Measurements from ENCODE around the gene PLIN5.
"Not testable (repeated sequence)": the region's sequence is repeated elsewhere in the genome, so short reads cannot be mapped to it uniquely, and the experiment has no call there.

PLIN5 gene

DNA sequence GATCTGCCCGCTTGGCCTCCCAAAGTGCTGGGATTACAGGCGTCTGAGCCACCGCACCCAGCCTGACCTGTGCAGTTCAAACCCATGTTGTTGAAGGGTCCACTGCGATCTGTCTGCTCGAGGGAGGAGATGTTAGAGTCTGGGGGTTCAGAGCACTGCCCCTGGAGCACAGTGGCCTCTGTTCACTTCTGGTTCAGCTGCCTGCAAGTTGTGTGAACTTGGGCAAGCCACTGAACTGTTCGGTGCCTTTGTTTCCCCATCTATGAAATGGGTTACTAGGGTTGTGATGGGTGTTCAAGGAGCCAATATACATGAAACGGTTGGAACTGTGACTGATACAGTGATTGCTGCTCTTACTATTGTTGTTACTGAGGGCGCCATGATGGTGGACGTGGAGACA lies 1.7 kb downstream of the PLIN5 start:
- ChIA-PET CTCF (no interaction called here), POLR2A (interaction anchor here (1.5 kb wide), 1 partner anchor 62 kb away, joined by 3 read pairs; no protein-coding TSS in a partner anchor)
- no peak for DNase-seq (ENCODE audit: extremely low spot score)
- TF ChIP-seq ARNT (IDR thresholded peaks at IDR 0.05) (no peak), ZNF384 (IDR thresholded peaks at IDR 0.05) (no peak), FOXK2 (IDR thresholded peaks at IDR 0.05) (no peak), ELF4 (IDR thresholded peaks at IDR 0.05) (no peak), BHLHE40 (IDR thresholded peaks at IDR 0.05; ENCODE audit: borderline replicate concordance) (no peak)

DNA sequence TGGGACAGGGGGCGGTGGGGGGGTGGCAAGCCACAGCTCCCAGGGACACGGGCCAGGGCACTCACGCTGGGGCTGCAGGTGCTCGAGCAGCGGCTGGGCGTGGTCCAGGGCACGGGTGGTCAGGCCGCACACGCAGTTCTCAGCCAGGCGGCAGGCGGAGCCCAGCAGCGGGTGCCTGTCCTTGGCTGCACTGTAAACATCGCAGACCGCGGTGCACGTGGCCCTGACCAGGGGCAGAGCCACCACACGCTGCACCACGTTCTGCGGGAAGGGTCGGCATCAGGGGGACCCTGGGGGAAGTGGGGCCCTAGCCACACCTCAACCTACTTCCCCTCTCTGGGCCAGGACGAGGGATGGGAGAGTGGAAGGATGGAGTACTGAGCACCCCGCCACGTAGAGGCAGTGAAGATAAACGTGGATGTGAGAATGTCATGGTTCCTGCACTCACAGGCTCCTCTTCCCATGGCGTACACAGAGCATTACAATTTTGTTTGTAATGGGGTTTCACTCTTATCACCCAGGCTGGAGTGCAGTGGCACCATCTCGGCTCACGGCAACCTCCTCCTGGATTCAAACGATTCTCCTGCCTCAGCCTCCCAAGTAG lies 3.4 kb downstream of the PLIN5 start:
- no peak for DNase-seq (ENCODE audit: extremely low spot score)
- TF ChIP-seq L3MBTL2 (conservative IDR thresholded peaks at IDR 0.05) (no peak), SUZ12 (IDR thresholded peaks at IDR 0.05) (no peak), NFRKB (IDR thresholded peaks at IDR 0.05) (no peak), CTBP1 (IDR thresholded peaks at IDR 0.05; ENCODE audit: borderline replicate concordance) (no peak), ARNT (IDR thresholded peaks at IDR 0.05) (no peak), TARDBP (IDR thresholded peaks at IDR 0.05) (no peak)
- ChIA-PET POLR2A (no interaction called here), CTCF (no interaction called here)

DNA sequence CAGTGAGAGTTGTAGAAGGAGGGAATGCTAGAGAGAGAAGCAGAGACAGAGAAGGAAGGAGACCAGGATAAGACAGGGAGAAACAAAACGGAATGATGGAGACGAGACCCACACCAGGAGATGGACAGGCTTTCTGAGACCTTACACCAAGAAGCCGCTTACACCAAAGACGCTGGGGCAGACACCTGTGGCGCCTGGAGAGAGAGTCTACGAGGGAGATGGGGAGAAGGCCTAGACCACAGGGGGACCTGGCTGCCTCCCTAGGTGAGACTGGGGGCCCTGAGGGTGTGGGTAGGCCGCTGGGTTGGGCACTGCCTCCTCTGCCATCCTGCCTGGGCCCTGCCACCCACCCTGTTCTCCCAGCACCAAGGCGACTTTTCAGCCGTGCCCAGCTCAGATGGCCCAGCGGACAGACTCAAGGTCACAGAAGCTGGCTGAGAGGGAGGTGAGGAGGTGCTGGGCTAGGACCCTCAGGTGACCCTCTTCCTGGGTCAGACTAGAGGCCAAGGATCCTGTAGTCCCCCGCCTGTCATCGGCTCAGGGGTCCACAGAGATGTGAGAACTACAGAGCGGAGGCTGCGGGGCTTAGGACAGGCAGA lies 5.0 kb downstream of the PLIN5 start:
- ChIA-PET CTCF (no interaction called here), POLR2A (no interaction called here)
- no peak for DNase-seq (ENCODE audit: extremely low spot score)
- TF ChIP-seq HDGF (IDR thresholded peaks at IDR 0.05; ENCODE audit: borderline replicate concordance) = no peak
- TF ChIP-seq CTBP1 (IDR thresholded peaks at IDR 0.05; ENCODE audit: borderline replicate concordance) = no peak
- no peak for TF ChIP-seq BHLHE40 (IDR thresholded peaks at IDR 0.05; ENCODE audit: borderline replicate concordance)
- no peak for TF ChIP-seq SP1 (IDR thresholded peaks at IDR 0.05)
- TF ChIP-seq ELF4 (IDR thresholded peaks at IDR 0.05) = no peak
- TF ChIP-seq FOXA1 (IDR thresholded peaks at IDR 0.05) = no peak
- TF ChIP-seq FOXM1 (IDR thresholded peaks at IDR 0.05; ENCODE audit: borderline replicate concordance) = no peak
- TF ChIP-seq, protein P1, sequence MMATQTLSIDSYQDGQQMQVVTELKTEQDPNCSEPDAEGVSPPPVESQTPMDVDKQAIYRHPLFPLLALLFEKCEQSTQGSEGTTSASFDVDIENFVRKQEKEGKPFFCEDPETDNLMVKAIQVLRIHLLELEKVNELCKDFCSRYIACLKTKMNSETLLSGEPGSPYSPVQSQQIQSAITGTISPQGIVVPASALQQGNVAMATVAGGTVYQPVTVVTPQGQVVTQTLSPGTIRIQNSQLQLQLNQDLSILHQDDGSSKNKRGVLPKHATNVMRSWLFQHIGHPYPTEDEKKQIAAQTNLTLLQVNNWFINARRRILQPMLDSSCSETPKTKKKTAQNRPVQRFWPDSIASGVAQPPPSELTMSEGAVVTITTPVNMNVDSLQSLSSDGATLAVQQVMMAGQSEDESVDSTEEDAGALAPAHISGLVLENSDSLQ (IDR thresholded peaks at IDR 0.05) = no peak
- TF ChIP-seq NFRKB (IDR thresholded peaks at IDR 0.05) = no peak
- no peak for TF ChIP-seq L3MBTL2 (conservative IDR thresholded peaks at IDR 0.05)
- TF ChIP-seq LEF1 (IDR thresholded peaks at IDR 0.05; ENCODE audit: borderline replicate concordance) = no peak
- no peak for TF ChIP-seq FOXK2 (IDR thresholded peaks at IDR 0.05)
- no peak for TF ChIP-seq SUZ12 (IDR thresholded peaks at IDR 0.05)
- TF ChIP-seq ZNF384 (IDR thresholded peaks at IDR 0.05) = no peak
- no peak for TF ChIP-seq ARNT (IDR thresholded peaks at IDR 0.05)

DNA sequence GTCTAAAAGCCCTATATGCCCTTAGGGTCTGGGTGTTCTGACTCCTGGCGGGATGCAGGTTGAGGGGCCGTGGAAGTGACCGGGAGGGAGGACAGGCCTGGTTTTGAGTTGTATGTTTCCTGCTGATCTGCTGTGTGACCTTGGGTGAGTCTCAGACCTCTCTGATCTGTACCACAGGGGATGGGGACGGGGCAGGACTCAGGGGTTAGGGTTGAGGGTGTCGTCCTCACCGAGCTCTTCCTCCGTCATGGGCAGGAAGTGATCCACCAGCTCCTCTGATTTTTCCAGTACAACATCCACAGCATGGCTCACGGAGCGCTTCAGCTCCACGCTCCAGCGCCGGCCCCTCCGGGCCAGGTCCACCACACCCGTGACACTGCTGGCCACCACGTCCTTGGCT lies 6.2 kb downstream of the PLIN5 start:
- no peak for DNase-seq (ENCODE audit: extremely low spot score)
- ChIA-PET POLR2A (no interaction called here), CTCF (no interaction called here)
- TF ChIP-seq ELF4 (IDR thresholded peaks at IDR 0.05) = no peak
- no peak for TF ChIP-seq TARDBP (IDR thresholded peaks at IDR 0.05)
- no peak for TF ChIP-seq FOXA1 (IDR thresholded peaks at IDR 0.05)
- no peak for TF ChIP-seq SP1 (IDR thresholded peaks at IDR 0.05)
- no peak for TF ChIP-seq SUZ12 (IDR thresholded peaks at IDR 0.05)
- TF ChIP-seq FOXK2 (IDR thresholded peaks at IDR 0.05) = no peak
- TF ChIP-seq FOXM1 (IDR thresholded peaks at IDR 0.05; ENCODE audit: borderline replicate concordance) = no peak
- no peak for TF ChIP-seq HDGF (IDR thresholded peaks at IDR 0.05; ENCODE audit: borderline replicate concordance)
- no peak for TF ChIP-seq ARNT (IDR thresholded peaks at IDR 0.05)
- TF ChIP-seq BHLHE40 (IDR thresholded peaks at IDR 0.05; ENCODE audit: borderline replicate concordance) = no peak
- no peak for TF ChIP-seq L3MBTL2 (conservative IDR thresholded peaks at IDR 0.05)

DNA sequence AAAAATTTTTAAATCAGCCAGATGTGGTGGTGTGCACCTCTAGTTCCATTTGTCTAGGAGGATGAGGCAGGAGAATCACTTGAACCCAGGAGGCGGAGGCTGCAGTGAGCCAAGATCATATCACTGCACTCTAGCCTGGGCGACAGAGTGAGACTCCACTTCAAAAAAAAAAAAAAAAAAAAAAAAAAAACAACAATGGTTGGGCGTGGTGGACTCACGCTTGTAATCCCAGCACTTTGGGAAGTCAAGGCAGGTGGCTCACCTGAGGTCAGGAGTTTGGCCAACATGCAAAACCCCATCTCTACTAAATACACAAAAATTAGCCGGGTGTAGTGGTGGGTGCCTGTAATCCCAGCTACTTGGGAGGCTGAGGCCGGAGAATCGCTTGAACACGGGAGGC lies 7.6 kb downstream of the PLIN5 start:
- POLR2A ChIA-PET = interaction anchor here (1.2 kb wide), 1 partner anchor 8 kb away, joined by 4 read pairs; the partner anchor contains the start of gene PLIN5
- peak; percentile 61; the same call in 1 of the 2 replicates for TF ChIP-seq ZNF384 (IDR thresholded peaks at IDR 0.05)
- CTCF ChIA-PET = interaction anchor here (1.3 to 2.9 kb wide), 2 partner anchors 8 to 10 kb away, joined by 4 to 20 read pairs; partner anchors contain the start of gene PLIN5
- DNase-seq (ENCODE audit: extremely low spot score) = not testable (repeated sequence)

DNA sequence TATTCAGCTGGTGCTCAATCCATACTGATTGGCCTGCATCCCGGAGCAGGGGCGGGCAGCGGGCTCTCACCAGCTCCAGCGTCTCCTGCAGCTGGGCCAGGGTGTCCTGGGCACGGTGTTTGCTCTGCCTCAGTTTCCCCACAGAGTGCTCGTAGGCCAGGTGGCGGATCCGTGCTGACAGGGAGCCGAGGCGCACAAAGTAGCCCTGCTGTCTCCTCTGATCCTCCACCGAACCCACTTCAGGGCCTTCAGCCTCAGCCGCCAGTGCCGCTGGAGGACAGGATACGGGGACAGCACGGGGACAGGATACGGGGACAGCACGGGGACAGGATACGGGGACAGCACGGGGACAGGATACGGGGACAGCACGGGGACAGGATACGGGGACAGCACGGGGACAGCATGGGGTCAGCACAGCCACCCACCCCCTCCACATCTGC lies 9.4 kb downstream of the PLIN5 start:
- ChIA-PET POLR2A (interaction anchor here (1.9 kb wide), 1 partner anchor 54 kb away, joined by 6 read pairs; the partner anchor contains the start of gene HDGFL2), CTCF (interaction anchor here (0.5 to 2.9 kb wide), 12 partner anchors 9 to 258 kb away, joined by 3 to 20 read pairs (median 4); partner anchors contain the start of genes HDGFL2 and PLIN5)
- TF ChIP-seq, protein P1 (IDR thresholded peaks at IDR 0.05) = no peak
- TF ChIP-seq ZNF384 (IDR thresholded peaks at IDR 0.05) (no peak), ELF4 (IDR thresholded peaks at IDR 0.05) (no peak)
- DNase-seq (ENCODE audit: extremely low spot score) = no peak

DNA sequence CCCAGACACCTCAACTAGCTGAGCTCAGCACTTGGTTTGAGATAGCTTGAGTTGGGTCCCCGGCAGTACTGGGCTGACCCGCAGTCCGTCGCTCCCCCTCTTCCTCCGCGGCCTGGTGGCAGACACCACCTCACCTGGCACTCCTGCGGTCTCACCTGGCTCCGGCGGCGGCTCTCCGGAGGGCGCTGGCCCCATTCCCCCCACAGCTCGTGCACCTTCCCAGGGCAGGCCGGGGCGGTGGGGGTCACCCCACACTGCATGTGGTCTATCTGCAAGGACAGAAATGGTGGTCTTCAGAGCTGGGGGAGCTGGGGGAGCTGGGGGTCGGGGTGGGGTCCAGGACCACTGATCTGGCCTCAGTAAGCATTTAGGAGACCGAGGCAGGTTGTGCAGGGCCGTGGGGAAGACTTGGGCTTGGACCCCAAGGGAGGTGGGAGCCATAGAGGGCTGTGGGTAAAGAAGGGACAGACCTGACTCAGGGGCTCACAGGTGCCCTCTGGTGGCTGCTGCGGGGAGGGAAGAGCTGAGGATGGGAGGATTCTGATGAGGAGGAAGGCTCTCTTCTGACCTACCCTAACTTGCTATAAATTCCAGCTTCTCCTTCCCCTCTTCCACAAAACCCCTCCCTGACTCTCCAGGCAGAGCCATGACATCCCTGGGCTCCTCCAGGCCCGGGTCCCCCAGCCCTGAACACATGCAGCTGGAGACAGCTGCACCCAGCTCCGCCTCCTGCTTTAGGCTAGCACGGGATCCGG lies 10.0 kb downstream of the PLIN5 start:
- no peak for TF ChIP-seq FOXK2 (IDR thresholded peaks at IDR 0.05)
- no peak for TF ChIP-seq NFRKB (IDR thresholded peaks at IDR 0.05)
- TF ChIP-seq HDGF (IDR thresholded peaks at IDR 0.05; ENCODE audit: borderline replicate concordance) = no peak
- no peak for TF ChIP-seq BHLHE40 (IDR thresholded peaks at IDR 0.05; ENCODE audit: borderline replicate concordance)
- no peak for TF ChIP-seq ELF4 (IDR thresholded peaks at IDR 0.05)
- TF ChIP-seq FOXM1 (IDR thresholded peaks at IDR 0.05; ENCODE audit: borderline replicate concordance) = no peak
- no peak for TF ChIP-seq L3MBTL2 (conservative IDR thresholded peaks at IDR 0.05)
- TF ChIP-seq ZNF384 (IDR thresholded peaks at IDR 0.05) = no peak
- TF ChIP-seq, protein P1 (IDR thresholded peaks at IDR 0.05) = no peak
- no peak for TF ChIP-seq SUZ12 (IDR thresholded peaks at IDR 0.05)
- no peak for TF ChIP-seq CTBP1 (IDR thresholded peaks at IDR 0.05; ENCODE audit: borderline replicate concordance)
- TF ChIP-seq SP1 (IDR thresholded peaks at IDR 0.05) = no peak
- no peak for TF ChIP-seq FOXA1 (IDR thresholded peaks at IDR 0.05)
- no peak for TF ChIP-seq LEF1 (IDR thresholded peaks at IDR 0.05; ENCODE audit: borderline replicate concordance)
- no peak for TF ChIP-seq ARNT (IDR thresholded peaks at IDR 0.05)
- no peak for TF ChIP-seq TARDBP (IDR thresholded peaks at IDR 0.05)
- peak; percentile 65 for DNase-seq (ENCODE audit: extremely low spot score)
- ChIA-PET POLR2A (interaction anchor here (1.9 kb wide), 1 partner anchor 54 kb away, joined by 6 read pairs; the partner anchor contains the start of gene HDGFL2), CTCF (interaction anchor here (0.5 to 2.9 kb wide), 12 partner anchors 9 to 258 kb away, joined by 3 to 20 read pairs (median 4); partner anchors contain the start of genes HDGFL2 and PLIN5)

Measured in HEK293T (cell line).